Amniotic epithelial cell (primary cell): ENCODE data around the gene MRPS35.
"Not testable (repeated sequence)": the region's sequence is repeated elsewhere in the genome, so short reads cannot be mapped to it uniquely, and the experiment has no call there.

Experiments used
- DNase-seq: peaks from one replicate; pipeline ENCODE4 v3.0.0-alpha.2; 2010; ENCODE audit warnings: low read depth

The MRPS35 gene

DNA sequence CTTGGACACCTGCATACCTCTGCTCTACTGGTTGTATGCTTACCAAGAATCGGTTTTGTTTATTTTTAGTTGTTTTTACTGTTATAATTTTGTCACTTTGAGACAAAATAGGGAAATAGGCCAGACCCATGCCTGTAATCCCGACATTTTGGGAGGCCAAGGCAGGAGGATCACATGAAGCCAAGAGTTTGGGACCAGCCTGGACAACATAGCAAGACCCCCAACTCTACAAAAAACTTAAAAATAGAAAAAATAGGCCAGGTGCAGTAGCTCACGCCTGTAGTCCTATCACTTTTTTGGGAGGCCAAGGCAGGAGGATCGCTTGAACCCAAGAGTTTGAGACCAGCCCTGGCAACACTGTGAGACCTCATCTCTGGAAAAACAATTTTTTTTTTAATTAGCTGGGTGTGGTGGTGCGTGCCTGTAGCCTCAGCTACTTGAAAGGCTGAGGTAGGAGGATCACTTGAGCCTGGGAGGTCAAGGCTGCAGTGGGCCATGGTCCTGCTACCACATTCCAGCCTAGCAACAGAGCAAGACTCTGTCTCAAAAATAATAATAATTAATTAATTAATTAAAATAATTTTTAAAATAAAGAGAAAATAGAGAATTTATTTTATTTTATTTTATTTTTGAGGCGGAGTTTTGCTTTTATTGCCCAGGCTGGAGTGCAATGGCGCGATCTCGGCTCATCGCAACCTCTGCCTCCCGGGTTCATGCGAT, 1.3 kb upstream of the MRPS35 start:
- DNase-seq, result no peak

DNA sequence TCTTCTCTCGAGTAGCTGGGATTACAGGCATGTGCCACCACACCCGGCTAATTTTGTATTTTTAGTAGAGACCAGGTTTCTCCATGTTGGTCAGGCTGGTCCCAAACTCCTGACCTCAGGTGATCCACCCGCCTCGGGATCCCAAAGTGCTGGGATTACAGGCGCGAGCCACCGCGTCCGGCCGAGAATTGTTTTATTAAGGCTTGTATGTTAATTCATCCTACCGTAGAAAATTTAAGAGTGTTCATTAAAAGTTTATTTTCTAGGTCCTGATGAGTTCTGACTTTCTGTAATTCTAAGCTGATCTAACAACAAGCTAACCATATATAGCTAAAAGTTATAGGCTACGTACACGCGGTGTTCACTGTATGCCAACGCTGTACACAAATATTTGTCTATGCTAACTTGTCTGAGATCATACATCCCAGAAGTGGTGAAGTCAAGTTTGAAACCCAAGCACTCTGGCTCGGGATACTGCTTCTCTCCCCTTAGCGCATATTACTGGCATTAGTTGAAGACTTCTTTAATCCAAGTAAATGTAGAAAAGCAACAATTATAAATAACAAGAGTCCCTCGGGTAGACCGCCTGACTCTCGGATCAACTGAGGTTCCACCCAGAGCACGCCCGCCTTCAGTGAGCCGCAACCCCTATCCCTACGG, 570 bp upstream of the MRPS35 start:
- DNase-seq, result peak; percentile 61

DNA sequence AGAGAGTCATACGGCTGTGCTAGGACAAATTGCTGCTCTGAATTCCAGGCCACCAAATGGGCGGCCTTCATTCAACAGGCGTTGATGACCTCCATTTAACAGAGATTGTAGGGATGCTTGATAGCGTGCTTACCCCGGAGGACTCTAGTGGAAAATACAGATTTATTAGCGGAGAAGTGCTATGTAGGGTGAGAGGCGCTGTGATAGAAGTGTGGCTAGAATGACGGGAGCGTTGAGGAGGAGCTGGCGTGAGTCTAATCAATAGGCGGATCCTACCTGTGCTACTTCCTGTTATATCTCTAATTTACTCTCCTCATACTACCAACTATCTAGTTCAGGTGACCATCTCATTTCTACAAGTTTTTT, 668 bp downstream of the MRPS35 start:
- DNase-seq, result no peak

DNA sequence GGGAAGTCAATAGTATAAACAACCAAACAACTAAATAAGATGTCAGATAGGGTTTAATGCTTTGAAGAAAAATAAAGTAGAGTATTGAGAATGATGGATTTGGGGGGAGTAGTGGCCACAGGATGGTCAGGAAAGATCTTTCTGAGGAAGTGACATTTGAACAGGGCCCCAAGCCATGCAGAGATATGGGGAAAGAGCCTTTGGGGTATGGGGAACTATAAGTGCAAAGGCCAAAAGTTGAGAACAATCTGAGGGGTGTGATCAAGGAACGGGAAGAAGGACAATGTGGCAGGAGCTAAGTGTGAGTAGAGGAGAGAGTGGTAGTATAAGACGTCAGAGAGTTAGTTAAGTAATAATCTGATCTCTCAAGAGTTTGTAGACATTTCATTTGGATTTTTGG, 1.3 kb downstream of the MRPS35 start:
- DNase-seq, result no peak

DNA sequence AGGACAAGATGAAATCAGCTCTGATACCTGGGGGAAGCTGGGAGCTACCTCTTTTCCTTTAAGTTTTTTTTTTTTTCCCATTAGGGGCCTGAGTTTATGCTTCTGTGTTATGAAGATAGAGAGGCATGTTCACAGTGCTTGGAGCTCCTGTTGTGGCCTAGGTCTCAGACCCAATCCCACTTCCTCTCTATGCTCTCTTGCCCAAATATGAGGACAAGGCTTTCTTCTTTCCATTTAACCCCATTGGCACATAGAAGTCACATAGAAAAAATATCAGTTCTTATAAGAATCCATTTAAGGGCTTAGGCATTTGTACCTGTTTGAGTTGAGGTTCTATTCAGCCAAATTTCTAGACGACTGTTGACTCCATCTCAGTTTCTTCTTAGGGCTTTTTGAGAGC, 12.6 kb downstream of the MRPS35 start:
- no peak for DNase-seq

DNA sequence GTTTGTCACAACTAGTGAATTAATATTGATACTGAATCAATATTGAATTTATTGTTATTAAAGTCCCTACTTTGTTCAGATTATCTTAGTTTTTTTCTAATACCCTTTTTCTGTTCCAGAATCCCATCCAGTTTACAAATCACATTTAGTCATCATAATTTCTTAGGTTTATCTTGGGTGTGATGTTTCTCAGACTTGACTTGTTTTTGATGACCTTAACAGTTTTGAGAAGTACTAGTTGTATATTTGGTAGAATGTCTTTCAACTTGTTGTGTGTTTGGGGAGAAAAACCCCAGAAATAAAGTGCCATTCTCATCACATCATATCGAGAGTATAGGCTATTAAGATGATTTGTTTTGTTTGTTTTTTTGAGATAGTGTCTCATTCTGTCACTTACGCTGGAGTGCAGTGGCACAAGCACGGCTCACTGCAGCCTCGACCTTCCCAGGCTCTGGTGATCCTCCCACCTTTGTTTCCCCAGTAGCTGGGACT, 19.5 kb downstream of the MRPS35 start:
- no peak for DNase-seq

DNA sequence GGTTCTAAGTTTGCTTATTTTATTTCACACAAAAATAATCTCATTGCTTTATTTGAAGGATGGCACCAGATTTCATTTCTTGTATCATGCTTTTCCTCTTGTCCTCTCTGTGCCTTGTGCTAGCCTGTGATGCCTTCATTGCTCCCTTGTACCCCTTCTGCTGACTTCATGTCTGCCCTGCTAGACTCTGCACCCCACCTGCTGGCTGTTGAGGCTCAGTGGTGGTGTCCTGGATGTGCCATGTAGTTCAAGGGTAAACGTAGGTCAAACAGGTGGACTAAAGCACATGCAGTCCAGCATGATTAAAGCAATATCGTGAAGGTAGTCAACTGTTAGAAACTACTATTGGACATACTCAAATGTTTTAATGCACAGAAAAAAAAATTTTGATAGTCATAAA, 21.6 kb downstream of the MRPS35 start:
- DNase-seq, result no peak

DNA sequence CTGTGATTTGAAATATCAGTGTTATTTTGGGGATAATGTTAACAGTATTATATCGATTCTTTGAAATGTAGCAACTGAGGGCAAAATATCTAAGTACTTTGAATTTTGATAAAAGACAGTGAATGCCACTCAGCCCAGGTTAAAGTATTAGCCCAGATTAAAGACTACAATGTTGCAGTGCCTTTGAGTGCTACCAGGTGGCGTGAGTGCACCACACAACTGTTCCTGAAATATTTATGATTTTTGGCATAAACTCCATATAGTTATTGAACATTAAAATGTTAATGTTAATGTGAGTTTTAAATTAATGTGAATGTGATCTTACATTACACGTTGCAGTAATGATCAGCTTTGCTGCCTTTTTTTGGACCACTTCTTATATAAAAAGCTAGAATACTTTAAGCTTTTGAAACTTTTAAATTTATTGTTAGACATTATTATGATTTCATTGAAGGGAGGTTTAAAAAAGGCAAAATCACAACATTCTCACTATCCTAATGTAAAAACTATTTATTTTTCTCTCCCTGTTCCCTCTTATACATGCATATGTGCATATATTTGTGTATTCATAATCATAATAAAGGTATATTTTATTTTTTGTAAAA, 22.5 kb downstream of the MRPS35 start:
- DNase-seq, result peak; percentile 43

DNA sequence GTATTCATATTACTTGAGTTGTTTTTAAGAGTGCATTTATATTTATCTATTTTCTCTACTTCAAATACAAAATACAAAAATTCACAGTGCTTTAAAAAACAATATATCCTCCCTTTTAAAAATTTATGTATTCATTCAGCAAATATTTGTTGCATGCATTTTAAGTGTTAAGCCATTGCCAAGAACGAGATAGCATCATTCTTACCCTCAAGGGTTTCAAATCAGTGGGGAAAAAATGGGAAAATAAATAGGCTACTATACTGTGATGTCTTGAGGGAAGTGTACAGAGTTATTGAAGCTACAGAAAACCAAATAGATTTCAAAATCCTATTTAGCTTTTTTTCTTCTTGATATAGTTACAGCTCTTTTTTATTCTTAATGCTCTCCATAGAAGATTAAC, 23.2 kb downstream of the MRPS35 start:
- DNase-seq, result no peak

DNA sequence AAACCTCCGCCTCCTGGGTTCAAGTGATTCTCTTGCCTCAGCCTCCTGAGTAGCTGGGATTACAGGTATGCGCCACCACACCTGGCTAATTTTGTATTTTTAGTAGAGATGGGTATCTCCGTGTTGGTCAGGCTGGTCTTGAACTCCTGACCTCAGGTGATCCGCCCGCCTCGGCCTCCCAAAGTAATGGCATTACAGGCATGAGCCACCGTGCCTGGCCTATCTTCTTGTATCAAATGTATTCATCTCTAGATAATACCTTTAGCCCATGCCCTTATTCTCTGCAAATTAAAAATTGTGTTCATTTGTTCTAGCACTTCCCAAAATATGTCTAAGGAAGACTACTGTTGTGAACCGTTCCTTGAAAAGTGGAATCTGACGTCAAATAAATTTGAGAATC, 23.7 kb downstream of the MRPS35 start:
- not testable (repeated sequence) for DNase-seq

DNA sequence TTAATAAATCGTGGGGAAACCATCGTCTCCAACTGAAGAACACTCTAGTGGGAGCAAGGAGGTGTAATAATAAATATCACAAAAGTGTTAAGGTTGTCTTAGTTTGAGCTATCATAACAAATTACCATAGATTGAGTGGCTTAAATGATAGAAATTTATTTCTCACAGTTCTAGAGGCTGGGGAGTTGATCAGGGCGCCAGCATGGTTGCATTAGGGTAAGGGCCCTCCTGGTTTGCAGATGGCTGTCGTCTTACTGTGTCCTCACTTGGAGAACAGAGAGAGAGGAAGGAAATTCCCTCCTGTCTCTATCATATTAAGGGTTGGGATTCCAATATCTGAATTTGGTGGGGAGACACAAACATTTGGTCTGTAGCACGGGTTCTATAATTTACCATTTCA, 33.0 kb downstream of the MRPS35 start:
- no peak for DNase-seq

DNA sequence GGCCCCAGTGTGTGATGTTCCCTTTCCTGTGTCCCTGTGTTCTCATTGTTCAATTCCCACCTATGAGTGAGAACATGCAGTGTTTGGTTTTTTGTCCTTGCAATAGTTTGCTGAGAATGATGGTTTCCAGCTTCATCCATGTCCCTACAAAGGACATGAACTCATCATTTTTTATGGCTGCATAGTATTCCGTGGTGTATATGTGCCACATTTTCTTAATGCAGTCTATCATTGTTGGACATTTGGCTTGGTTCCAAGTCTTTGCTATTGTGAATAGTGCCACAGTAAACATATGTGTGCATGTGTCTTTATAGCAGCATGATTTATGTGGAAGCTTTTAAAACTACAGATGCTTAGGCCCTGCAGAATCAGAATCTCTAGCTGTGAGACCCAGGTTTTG, 35.1 kb downstream of the MRPS35 start:
- DNase-seq, result not testable (repeated sequence)

DNA sequence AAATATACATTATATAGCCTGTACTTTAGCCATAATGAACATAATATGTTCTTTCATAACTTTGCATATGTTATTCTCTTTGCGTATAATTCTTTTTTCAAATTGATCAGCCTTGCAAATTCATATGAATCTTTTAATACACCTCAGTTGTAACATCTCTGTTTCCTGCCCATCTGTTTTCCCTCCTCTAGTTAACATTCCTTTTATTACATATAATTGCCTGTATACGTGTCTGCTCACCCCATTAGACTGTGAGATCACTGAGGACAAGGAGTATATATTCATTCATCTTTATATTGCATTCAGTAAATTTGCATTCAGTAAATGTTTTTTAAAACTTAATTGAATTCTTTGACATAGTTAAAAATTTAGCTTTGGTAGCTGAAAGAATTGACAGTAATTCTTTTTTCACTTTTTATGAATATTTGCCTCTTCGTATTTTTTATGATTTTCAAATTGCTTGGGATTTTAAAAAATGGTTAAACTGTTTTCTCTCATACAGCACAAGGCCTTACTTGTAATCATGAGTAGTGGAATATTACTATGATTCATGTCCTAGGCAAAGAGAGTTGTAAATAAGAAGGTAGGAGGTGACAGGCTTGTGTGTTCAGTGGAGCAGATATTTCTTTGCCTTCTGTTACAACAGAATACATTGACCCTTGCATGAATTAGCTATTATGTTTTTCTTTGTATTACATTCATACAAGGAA, 36.6 kb downstream of the MRPS35 start:
- DNase-seq, result peak; percentile 89

DNA sequence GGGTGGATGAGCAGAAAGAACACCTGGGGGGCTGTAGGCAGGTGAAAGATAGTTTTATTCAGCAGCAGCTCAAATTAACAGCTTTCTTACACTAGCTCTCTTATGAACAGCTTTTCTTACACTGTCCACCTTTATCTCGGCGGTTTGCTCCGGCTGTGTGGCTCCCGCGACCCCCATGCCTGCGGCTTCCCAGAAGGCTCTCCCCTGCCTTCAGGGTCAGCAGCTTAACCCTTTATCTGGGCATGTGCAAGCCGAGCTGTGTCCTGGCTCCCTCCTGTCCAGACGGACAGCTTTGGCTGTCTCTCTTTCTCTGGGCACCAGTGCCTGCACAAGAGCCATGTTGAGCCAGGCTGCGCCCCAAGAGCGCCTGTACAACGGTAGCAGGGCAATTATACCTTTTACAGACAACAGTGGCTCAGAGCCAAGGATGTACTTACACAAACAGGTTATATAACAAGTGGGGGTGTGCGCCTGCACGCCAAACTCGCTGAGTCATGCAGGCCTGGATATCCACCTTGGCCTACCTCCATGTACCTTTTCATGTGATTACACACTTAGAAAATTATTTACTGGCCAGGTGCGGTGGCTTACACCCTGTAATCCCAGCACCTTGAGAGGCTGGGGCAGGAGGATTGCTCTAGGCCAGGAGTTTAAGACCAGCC, 40.9 kb downstream of the MRPS35 start:
- DNase-seq, result no peak

DNA sequence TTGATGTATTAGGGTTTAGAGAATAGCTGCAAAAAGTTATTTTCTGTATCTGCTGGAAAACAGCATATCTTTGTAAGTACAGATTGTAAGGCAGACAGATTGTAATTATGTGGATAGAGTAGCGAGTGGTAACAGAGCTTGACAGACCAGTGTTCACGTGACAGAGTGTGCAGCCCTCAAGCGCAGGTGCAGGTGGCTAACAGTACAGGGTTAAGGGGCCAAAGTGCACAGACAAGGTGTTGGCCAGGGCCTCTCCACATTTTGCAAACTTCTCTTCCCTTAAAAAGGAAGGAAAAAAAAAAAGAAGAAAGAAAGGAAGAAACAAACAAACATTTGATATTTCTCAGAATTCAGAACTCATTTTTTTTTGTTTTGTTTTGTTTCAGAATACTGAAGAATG, 44.2 kb downstream of the MRPS35 start:
- no peak for DNase-seq

DNA sequence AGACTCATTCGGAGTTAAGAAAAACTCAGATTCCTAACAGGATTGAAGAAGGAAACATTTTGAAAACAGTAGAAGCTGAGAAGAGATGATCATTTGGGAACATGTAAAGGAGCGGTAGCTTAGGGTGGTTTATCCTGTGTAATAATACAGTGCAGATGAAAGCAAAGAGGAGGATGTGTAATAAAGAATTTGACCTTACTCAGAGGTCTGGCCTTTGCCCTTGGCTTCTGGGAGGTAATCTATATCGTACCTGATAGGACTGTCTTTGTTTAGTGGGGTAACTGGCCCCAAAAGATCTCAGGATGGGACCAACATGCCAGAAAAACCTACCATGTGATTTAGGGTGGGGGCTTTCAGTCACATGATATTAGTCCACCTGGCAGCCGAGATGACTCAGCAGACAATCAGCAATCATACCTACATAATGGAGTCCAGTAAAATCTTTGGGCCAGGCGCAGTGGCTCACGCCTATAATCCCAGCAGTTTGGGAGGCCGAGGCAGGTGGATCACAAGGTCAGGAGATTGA, 46.1 kb downstream of the MRPS35 start:
- DNase-seq, result no peak

DNA sequence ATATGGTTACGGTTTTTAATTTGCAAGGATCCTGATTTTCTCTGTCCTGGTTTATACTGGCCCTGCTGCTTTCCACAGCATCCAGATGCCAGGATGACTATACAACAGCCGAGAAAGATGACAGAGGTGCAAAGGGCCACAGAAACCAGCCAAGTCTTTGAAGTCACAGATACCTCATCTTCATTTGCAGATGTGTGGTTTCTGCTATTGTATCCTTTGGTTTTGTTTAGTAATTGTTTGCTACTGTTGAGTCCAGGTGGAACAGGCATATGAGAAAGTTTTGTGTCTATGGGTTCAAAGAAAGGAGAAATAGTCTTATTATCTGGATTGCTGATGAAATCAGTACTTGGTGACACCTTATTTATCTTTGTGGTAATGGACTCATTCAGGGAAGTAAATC, 52.1 kb downstream of the MRPS35 start:
- DNase-seq, result no peak

DNA sequence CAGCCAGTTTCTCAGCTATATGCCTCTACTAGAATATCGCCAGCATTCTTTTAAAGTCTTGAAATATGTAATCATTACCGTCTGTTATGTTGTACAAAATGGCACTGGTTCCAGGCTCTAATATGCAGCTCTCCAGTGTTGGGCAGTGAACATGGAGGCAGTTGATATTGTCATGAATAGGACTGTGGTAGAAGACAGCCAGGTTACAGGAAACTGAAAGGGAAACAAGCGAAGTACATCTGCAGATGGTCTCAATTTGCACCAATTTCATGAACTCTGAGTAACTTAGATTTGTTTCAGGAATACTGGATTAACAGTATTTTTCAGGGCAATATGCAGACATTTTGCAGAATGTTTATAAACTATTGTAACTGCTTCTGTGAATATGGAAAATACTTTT, 56.0 kb downstream of the MRPS35 start:
- no peak for DNase-seq

DNA sequence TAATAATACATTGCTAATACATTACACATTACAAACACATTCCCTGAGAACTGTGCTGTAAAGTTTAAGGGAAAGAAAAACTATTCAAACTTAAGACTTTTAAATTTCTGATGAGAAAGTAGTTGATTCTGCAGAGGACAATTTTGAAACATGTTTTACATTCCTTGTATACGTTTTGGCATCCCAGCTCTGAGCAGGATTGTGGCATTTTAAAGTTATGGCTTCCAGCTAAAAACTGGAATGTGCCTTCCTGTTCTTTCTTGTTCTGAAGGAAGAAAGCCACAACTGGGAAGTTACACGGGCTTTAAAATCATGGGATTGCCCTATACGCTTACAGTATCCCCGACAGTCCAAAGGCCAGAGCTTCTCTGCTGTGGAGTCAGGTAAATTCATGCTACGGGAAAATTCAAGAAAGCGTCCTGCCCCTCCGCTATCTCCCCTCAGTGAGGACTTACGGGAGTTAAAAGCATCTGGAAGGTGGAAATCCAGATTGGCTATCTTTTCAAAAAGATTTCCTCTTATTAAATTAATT, 58.6 kb downstream of the MRPS35 start:
- DNase-seq, result no peak

DNA sequence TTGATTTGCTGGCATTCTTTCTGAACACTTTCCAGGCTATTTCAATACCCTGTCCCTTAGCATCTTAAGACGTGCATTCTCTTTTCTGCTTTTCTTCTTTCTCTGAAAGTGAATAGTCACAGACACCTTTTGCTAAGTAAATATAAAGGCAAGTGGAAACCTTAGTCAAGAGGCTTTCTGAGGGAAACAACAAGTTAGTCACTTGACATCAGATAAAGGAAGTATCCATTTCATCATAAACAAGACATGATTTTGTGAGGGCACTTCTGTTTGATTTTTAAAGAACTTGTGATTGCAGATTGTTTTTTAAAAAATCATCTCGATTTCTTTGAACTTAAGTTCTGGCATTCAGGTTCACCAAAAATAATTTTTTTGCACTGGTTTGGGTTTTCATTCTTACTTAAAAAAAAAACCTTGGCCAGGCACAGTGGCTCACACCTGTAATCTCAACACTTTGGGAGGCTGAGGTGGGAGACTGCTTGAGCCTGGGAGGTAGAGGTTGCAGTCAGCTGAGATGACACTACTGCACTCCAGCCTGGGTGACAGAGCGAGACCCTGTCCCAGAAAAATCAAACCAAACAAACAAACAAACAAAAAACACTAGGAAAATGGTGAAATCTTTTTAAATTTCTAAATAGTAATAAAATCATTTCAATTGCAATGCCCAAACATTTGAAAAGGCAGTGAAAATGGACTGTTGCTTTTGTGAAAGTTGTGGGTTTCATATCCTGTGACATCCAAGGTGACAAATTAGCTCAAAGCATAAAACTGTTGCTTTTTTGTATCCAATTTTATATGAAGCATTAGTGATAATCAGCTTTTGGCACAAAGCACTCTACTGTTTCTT, 61.1 kb downstream of the MRPS35 start:
- DNase-seq, result no peak
